ENCODE measurements around the gene EPS8.

Gene EPS8

DNA sequence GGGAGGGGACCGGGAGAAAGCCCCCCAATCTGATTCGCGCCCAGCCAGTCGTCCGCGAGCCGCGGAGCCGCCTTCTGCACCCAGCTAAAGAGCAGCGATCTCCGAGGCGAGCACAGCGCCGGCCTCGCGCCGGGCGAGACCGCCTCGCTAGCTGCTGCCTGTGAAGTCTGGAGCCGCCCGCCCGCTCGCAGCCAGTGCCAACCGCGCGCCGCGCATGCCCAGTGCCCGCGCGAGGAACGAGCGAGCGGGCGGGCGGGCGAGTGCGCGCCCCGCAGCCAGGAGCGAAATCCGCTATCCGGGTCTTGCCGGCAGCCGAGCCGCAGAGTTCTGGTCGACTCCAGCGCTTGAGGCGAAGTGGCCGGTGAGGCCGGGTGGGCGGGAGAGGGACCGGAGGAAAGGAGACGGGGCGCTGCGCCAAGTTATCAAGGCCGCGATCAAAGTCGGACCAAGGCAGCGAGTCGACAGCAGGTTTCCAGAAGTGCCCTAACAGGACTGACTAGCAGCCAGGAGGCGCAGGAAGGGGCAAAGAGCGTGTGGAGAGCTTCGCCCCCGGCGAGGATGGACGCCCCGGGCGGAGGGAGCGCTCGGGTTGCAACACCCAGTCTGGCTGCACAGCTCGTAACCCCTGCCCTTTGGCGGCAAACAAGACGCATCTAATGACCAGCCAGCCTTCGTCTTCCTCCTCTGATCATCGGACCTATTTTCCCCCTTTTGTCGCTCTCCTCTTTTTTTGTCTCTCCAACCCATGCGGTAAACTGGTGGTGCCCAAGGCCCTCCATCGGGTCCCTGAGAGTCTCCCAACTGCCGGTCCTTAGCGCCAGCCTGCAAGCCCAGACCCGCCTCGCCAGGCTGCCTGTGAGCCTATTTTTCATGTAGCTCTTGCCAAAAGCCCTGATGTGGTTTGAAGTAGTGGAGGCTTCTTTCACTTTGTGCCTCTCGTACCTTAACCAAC lies at the start of gene EPS8:
TSS of gene EPS8 (minus strand) at position 169 of the 952 bp plus-strand sequence. CDS start 106,437 bp downstream, outside the sequence.
- DNase-seq (ENCODE audit: low read depth, low spot score): peak; percentile 83

DNA sequence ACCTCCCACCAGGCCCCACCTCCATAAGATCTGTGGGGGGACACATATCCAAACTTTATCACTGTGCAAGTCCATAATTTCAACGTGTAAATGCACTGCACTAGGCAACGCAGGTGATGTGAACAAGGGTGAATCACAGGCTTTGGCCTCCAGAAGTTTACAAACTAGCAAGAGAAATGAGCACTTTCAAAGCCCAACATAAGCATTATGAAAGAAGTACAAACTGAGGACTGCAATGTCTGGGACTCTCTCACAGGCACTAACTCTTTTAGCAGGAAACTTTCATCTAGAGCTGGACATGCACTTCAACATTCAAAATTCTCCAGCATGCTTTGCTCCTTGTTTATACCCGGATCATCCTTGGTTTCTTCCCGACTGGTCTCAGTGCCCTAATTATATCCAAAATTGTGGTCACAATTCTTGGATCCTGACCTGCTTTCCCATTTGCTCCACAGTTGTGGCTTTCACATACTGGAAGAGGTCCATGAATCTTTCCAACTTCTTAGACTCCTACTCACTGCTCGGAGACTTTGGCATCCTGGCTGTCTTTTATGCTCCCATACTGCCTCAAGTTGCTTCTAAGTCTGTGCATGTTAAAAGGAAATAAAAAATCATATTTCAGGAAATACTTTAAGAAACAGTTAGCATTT lies 48.1 kb upstream of the EPS8 start:
- DNase-seq (ENCODE audit: low read depth, low spot score): no peak

DNA sequence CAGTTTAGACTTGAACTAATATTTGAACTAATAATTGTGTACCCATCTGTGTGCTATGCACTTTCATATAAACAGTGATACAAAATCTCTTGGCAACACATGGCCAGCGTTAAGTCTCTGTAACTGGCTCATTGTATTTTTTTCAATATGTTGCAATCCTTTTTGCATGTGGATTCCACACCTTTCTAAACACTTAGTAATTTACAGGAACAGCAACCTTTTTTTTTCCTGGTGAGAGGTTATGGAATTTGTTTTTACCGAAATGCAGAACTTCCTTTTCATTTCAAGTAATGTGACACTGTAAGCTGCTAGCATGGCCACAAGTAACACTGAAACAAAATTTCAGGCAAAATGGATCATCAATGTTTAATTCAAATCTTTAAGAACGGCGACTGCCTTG lies 45.4 kb upstream of the EPS8 start:
- DNase-seq (ENCODE audit: low read depth, low spot score): no peak

DNA sequence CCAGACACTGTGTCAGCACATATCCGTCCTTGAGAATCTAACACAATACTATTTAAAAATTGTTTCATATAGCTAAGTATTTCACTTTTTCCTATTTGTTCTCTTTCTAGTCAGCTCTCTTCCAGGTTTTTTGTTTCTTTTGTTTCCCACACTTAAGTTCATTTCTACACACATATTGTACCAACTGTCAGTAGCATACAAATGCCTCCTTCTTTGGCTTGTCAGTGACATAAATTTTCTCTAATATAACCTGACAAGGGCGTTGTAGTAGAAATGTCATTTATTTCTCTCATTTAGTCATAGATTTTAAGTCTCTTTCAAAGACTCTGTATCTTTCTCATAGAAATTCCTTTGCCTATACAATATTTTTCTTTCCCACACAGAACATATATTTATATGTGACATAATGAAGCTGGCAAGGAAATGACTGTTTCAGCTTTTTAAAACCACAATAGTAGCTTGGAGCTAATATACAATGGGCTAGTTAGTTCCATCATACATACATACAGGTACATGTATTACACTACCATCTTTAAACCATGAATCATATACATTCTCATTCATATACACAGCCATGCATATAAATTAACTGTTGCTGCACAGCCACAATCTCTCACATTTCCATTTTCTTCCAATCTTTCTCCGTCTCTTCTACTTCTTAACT lies 42.3 kb upstream of the EPS8 start:
- DNase-seq (ENCODE audit: low read depth, low spot score): no peak

DNA sequence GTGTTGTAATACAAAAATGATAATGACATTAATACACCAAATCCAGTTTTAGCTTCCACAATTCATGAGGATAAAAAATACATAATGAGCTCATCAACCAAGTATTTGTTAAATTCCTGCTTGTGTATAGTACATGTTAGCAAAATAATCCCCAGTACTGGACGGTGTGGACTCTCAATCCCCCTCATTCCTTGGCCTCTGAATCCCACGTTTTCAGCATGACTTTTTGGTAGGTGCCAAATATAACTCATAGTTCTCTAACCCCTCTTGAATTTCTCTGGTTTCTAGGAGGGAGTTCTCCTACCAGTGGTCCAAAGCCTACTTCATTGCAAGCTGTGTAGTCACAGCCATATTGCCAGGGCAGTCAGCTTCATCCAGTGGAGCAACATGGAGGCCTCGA lies 41.4 kb upstream of the EPS8 start:
- DNase-seq (ENCODE audit: low read depth, low spot score): no peak

DNA sequence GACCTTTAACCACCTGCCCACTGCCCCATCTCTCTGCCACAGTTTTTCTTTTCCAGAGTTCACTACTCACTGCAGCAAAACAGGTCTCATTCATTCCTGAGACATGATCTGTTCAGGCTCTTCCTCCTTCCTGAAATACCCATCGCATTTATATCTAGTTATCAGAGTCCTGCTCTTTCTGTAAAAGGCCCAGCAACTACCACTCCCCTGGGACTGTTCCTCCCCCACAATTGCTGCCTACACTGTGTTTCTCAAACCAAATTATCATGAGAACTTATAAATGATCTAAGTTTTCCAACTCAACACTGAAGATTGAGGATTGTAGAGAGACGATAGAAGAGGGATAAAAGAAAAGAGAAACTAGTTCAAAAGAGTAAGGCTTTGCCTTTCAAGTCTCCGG lies 40.8 kb upstream of the EPS8 start:
- DNase-seq (ENCODE audit: low read depth, low spot score): no peak

DNA sequence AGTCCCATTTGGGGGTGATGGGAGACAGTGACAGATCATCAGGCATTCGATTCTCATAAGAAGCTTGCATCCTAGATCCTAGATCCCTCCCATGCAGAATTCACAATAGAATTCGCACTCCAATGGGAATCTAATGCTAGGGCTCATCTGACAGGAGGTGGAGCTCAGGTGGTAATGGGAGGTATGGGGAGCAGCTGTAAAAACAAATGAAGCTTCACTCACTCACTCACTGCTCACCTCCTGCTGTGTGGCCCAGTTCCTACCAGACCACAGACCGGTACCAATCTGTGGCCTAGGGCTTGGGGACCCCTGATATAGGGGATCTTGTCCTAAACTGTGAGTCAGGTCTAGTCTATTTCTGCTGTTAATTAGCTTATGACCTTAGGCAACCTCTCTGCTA lies 40.1 kb upstream of the EPS8 start:
- DNase-seq (ENCODE audit: low read depth, low spot score): no peak

DNA sequence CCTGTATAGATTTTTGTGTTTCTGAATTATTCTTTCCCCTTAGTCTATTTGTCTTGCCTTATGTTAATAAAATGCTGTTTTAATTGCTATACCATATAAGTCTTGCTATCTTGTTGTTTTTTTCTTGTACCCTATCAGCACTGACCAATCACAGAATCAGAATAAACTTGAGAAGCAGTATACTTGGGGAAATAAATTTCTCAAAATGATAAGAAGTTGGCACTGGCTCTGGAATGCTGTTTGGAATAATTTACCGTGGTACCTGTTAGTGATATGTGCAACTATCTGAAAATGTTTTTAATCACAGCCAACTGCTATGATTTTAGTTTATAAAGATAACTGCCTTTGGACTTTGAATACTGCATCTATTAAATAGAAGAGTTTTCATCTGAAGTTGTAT lies 37.9 kb upstream of the EPS8 start:
- no peak for DNase-seq (ENCODE audit: low read depth, low spot score)

DNA sequence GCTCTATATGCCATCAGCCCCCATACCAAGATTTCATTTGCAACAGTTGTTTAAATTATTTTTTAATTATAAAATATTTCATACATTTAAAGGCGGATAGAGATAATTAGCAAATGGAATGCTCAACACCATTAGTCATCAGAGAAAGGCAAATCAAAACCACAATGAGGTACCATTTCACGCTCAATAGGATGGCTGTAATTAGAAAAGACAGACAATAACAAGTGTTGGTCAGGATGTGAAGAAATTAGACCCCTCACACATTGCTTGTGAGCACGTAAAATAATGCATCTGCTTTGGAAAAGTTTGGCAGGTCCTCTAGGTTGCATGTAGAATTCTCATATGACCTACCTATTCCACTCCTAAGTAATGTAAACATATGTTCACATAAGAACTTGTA lies 35.3 kb upstream of the EPS8 start:
- DNase-seq (ENCODE audit: low read depth, low spot score): no peak

DNA sequence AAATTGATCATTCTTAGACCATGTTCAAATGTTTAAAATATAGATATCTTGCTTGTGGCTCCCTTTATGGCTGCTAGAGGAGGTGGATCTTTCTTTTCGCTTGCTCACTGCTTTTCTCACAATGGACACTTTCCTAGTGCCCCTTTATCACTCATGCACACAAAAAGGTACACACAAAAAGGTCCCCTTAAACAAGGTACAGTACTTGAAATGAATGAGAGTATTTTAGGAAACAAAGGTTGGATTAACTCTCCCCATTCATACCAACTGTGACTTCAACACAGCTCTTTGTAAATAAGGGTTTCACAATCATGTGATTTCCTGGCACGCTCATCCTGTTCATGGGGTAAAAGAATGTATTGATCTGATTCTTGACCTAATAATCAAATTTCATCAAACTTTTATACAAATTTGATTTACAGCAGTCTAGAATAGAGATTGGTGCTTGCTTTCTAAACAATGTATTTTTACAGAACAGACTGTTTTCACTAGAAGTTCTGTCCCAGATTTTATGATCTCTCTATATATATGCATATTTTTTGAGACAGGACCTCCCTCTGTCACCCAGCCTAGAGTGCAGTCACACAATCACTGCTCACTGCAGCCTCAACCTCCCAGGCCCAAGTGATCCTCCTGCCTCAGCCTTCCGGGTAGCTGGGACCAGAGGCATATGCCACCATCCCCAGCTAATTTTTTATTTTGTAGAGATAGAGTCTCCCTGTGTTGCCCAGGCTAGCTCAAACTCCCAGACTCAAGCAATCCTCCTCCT lies 34.4 kb upstream of the EPS8 start:
- no peak for DNase-seq (ENCODE audit: low read depth, low spot score)

DNA sequence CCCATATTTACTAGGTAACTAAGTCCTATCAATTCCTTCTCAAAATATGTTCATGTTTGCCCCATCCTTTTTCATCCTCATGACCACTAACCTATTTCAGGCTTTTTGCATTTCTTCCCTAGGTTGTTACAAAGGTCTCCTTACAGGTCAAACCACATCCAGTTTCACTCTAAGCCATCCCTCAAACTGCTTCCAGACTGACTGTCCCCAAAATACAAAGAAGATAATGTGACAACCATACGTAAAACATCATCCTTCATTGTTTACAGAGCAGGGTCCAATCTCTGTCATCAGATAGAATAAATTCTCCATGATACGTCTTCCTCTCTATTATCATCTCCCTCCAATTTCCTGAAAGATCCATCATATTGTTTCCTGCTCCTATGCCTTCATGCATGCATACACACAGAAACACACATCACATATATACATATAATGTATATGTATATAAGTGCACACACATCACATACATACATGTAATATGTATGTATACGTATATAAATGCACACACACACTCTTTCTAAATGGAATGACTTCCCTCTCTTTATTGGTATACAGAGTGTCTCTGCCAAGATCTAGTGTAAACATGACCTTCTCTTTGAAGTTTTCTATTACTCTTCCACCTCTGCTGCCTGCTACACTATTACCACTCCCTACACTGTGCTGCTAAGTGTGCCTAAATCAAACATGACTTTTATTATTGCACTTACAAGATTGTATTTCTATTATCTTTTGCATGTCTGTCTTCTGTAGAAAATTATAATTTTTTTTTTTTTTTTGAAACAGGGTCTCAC lies 30.7 kb upstream of the EPS8 start:
- DNase-seq (ENCODE audit: low read depth, low spot score): no peak

DNA sequence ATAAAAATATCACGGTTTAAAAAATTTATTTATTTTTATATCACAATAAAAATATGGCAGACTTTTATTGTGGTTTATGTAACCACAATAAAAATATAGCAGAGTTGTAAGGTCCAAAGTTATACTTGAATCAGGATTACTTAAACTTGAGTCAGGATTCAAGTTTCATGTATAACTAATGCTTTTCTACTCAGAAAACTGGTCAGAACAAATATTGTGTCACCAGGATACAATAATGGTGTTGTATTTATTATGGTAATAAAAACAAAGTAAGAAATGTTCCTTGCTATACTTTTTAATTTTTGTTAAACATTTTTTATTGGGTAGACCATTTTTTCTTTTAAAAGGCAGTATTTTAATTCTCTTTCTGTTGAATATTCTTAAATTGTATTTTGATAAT lies 29.2 kb upstream of the EPS8 start:
- DNase-seq (ENCODE audit: low read depth, low spot score): no peak

DNA sequence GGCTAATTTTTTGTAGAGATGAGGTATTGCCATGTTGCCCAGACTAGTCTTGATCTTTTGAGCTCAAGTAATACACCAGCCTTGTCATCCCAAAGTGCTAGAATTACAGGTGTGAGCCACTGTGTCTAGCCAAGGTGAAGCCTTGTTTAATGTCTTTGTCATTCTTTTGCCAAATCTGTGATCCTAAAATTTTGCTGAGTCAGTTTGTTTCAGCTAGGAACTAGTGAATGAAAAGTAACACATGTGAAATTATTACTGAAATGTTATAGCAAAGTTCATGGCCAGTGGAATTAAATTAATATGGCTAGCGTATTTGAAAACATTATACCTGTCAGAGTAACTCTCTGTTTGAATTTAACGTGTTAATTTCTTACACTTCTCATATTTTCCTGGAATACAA lies 26.5 kb upstream of the EPS8 start:
- no peak for DNase-seq (ENCODE audit: low read depth, low spot score)

DNA sequence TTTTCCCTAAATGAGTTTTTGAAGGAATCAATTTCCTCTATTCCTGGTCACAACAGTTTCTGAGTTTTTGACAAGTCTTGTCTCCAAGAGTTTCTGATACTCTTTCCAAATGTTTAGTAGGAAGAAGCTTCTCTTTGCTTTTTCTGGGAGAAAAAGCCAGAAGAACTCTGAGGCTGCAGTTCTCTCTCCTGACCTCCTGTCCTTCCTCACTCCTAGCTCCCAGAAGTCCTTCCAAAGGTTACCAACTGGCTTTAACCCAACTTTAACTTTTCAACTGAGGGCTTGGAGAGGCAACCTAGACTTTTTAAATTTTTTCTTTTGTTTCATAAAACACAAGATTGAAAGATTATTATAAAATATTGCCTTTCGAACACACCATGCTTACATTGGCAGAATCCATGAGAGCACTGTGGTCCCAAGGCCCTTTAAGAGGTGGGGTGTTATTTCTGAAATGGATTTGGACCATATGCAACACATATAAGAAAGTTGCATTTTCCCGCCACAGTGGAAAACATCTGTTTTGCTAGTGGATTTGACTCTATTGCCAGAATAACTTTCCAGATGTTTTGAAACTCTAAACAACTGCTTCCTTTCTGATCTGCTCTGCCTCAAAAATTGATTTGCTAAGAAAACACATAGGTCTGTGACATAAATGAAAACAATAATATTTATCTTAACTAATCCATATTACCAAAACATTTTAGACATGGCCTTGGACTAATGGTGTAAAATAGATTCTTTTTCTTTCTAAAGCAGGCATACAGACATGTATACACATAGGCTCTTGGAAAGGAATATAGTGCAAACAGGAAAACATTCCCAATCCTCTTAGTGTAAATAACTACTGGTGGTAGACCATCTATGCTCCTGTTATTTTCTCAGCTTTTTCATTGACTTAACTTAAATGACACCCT lies 22.3 kb upstream of the EPS8 start:
- DNase-seq (ENCODE audit: low read depth, low spot score): no peak

DNA sequence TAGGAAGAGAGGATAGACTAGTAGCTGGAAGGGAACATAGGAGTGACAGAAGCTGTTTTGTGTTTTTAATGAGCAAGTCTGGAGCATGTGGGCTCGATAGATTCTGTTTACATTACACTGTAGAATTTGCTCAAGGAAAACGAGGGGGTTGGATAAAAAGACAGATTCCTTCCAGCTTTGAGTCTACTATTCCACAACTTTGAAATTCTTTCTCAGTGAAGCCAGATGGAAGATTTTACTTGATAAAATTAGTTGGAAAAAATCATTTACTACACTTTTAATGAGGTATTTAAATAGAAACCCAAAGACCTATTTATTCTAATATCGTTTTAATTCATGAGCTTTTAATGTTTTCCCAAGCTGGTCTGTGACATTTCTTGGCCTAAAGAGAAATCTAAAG lies 19.5 kb upstream of the EPS8 start:
- no peak for DNase-seq (ENCODE audit: low read depth, low spot score)

DNA sequence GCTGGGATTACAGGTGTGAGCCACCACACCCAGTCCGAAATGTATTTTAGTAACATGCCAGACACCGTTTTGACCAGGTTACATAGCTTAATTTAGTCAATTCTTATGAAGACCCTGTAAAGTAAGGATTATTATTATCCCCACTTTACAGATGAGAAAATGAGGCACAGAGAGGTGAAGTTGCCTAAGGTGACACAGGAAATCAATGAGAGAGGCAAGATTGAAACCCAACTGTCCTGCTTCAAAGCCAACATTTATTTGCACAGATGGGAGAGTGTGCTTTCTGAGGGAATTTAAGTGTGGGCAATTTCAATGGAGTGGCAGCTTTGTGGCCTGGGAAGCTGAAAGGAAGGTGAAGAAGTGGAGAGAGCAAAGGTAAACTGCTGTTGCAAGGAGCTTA lies 19.1 kb upstream of the EPS8 start:
- DNase-seq (ENCODE audit: low read depth, low spot score): no peak

DNA sequence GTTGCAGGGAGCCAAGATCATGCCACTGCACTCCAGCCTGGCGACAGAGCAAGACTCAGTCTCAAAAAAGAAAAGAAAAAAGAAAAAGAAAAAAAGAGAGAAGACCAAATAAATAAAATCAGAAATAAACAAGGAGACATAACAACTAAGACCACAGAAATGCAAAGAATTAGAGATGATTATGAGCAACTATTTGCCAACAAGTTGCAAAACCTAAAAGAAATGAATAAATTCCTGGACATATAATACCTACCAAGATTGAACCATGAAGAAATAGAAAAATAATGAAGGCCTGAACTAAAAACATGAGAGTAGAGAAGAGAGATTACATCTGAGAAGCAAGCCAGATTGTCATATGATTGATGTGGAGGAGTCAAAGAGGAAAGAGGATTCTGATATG lies 17.6 kb upstream of the EPS8 start:
- no peak for DNase-seq (ENCODE audit: low read depth, low spot score)

DNA sequence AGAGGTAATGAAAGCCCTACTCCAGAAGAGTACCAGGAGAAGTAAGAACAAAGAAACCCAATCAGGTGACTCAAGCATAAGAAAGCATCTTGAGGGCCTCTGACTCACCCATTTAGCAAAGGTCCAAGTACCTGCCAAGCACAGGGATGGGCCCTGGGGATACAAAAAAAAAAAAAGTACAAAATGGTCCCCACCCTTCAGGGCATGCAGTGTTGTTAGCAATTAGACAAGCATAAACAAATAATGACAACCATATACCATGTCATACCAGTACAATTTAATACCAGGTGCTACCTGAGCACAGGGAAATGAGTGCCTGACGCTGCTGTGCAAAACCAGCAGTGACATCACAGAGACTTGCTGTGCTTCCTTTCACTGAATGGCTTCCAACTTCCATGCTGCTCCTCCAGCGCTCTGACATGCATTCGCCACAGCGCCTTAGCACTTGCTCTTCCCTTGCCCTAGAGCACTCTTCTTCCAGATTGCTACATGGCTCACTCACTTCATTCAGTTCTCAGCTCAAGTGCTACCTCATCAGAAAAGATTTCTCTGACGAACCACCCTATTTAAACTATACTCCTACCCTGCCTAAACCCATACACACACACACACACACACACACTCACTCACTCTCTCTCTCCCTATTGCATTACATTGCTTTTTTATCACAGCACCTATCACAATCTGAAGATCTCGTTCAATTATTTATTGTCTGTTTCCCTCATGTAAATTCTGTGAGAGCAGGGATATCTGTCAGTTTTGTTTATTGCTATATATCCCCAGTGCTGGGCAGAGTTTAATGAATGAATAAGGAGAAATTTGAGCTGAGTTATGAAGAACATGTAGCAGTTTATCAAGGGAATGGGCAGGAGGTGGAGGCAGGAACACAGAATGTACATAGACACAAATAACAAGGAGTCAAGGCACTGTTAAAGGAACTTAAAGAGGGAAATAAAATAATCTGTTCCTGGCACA lies 12.9 kb upstream of the EPS8 start:
- DNase-seq (ENCODE audit: low read depth, low spot score): no peak

DNA sequence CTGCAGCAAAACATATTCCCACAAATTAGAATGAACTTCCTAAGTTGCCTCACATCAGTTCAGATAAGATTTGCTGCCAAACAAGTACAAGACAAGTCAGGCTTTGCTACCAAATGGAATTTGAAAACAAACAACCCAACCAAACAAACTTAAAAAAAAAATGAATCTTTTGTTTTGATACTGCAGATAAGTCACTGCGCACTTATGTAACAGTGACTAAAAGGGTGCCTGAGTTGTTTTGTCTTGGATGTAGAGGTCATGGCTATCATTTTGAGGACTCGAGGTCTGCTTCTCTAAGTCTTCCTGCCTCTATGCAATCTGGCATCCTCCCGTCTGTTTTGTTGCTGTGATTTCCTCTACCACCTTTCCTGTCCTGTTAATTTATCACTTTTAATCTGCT lies 11.1 kb upstream of the EPS8 start:
- DNase-seq (ENCODE audit: low read depth, low spot score): no peak
